ENCODE measurements around the gene P2RY2. TPM values are rescaled to one million over a fixed set of nuclear protein-coding genes. Genes with fewer than 3 reads are reported as not detected.

P2RY2 gene
- polyA plus RNA-seq, 1 donor from 2014 or later, result not detected

GRCh38 chr11:73200256-73200655 lies 17.8 kb upstream of the P2RY2 start:
- no peak overlapping the region for H3K27ac ChIP-seq (ENCODE audit: low read length)
- no peak overlapping the region for H3K4me2 ChIP-seq (ENCODE audit: low read length)
- no peaks in the 10 kb centered on the region for H3K9me3 ChIP-seq (ENCODE audit: low read length)
- no peaks in the 10 kb centered on the region for H3K36me3 ChIP-seq (ENCODE audit: insufficient read depth, low read length)
- no peaks in the 10 kb centered on the region for H4K20me1 ChIP-seq (ENCODE audit: insufficient read depth)
- no peak for TF ChIP-seq REST (IDR thresholded peaks at IDR 0.05; ENCODE audit: borderline replicate concordance)
- TF ChIP-seq TAF1 (IDR thresholded peaks at IDR 0.05; ENCODE audit: low read depth), result no peak
- no peak for TF ChIP-seq EP300 (conservative IDR thresholded peaks at IDR 0.05; ENCODE audit: poor library complexity, severe bottlenecking)
- no peak for TF ChIP-seq MXI1 (conservative IDR thresholded peaks at IDR 0.05; ENCODE audit: poor library complexity, severe bottlenecking)
- no peak for TF ChIP-seq EZH2 (IDR thresholded peaks at IDR 0.05; ENCODE audit: borderline replicate concordance, insufficient read depth, low read length, poor library complexity, severe bottlenecking)
- TF ChIP-seq RAD21 (conservative IDR thresholded peaks at IDR 0.05), result no peak
- no peak for TF ChIP-seq CTCF (IDR thresholded peaks at IDR 0.05; ENCODE audit: poor library complexity, severe bottlenecking)
- no peak for TF ChIP-seq POLR2AphosphoS5 (IDR thresholded peaks at IDR 0.05)
- TF ChIP-seq SMC3 (conservative IDR thresholded peaks at IDR 0.05; ENCODE audit: poor library complexity), result no peak
- no peak overlapping the region for H3K9ac ChIP-seq (ENCODE audit: low read length)
- no peak overlapping the region for H3K4me3 ChIP-seq (ENCODE audit: low read length)
- no peaks in the 10 kb centered on the region for H3F3A ChIP-seq (ENCODE audit: insufficient read depth, low read length, poor library complexity, severe bottlenecking)
- no peak overlapping the region for H2AFZ ChIP-seq (ENCODE audit: low read depth, low read length)
- H3K27me3 ChIP-seq (ENCODE audit: insufficient read depth, low read depth, low read length), result no peaks in the 10 kb centered on the region
- H3K9me2 ChIP-seq (ENCODE audit: insufficient read depth, low read length), result no peaks in the 10 kb centered on the region
- no peaks in the 10 kb centered on the region for H3K79me2 ChIP-seq (replicated peaks; ENCODE audit: insufficient read depth, low read length)

- H2AFZ ChIP-seq (ENCODE audit: low read depth, low read length), result no peak overlapping the region
These were observed 16.8 kb upstream of the P2RY2 start for GRCh38 chr11:73201249-73201648.

More at GRCh38 chr11:73201249-73201648, 16.8 kb upstream of the P2RY2 start:
- TF ChIP-seq SMC3 (conservative IDR thresholded peaks at IDR 0.05; ENCODE audit: poor library complexity), result no peak
- no peak for TF ChIP-seq TAF1 (IDR thresholded peaks at IDR 0.05; ENCODE audit: low read depth)
- TF ChIP-seq EP300 (conservative IDR thresholded peaks at IDR 0.05; ENCODE audit: poor library complexity, severe bottlenecking), result no peak
- TF ChIP-seq RAD21 (conservative IDR thresholded peaks at IDR 0.05), result no peak
- no peak for TF ChIP-seq MXI1 (conservative IDR thresholded peaks at IDR 0.05; ENCODE audit: poor library complexity, severe bottlenecking)
- no peak for TF ChIP-seq CTCF (IDR thresholded peaks at IDR 0.05; ENCODE audit: poor library complexity, severe bottlenecking)
- no peak for TF ChIP-seq REST (IDR thresholded peaks at IDR 0.05; ENCODE audit: borderline replicate concordance)
- no peak for TF ChIP-seq POLR2AphosphoS5 (IDR thresholded peaks at IDR 0.05)
- TF ChIP-seq EZH2 (IDR thresholded peaks at IDR 0.05; ENCODE audit: borderline replicate concordance, insufficient read depth, low read length, poor library complexity, severe bottlenecking), result no peak
- no peaks in the 10 kb centered on the region for H3K9me2 ChIP-seq (ENCODE audit: insufficient read depth, low read length)
- no peaks in the 10 kb centered on the region for H3K9me3 ChIP-seq (ENCODE audit: low read length)
- H3K4me2 ChIP-seq (ENCODE audit: low read length), result no peak overlapping the region
- no peaks in the 10 kb centered on the region for H3K79me2 ChIP-seq (replicated peaks; ENCODE audit: insufficient read depth, low read length)
- no peaks in the 10 kb centered on the region for H3K36me3 ChIP-seq (ENCODE audit: insufficient read depth, low read length)
- H3K4me3 ChIP-seq (ENCODE audit: low read length), result no peak overlapping the region
- H4K20me1 ChIP-seq (ENCODE audit: insufficient read depth), result no peaks in the 10 kb centered on the region
- H3K27ac ChIP-seq (ENCODE audit: low read length), result no peak overlapping the region
- no peaks in the 10 kb centered on the region for H3K27me3 ChIP-seq (ENCODE audit: insufficient read depth, low read depth, low read length)
- H3K9ac ChIP-seq (ENCODE audit: low read length), result no peak overlapping the region
- H3F3A ChIP-seq (ENCODE audit: insufficient read depth, low read length, poor library complexity, severe bottlenecking), result no peaks in the 10 kb centered on the region
